PFSK-1 (cell line): ENCODE measurements around the gene LSS.

Experiments used
- POLR2AphosphoS5 ChIP-seq: IDR thresholded peaks from 2 replicates; pipeline ENCODE4 v1.6.1; 2012; ENCODE audit warnings: low read depth, mild to moderate bottlenecking, control low read depth, low read length, moderate library complexity
- SIN3A ChIP-seq: IDR thresholded peaks from 2 replicates; pipeline ENCODE4 v1.6.1; 2012; ENCODE audit warnings: mild to moderate bottlenecking, low read length, moderate library complexity, borderline replicate concordance; ENCODE audit not compliant: insufficient read depth
- TAF1 ChIP-seq: IDR thresholded peaks from 2 replicates; pipeline ENCODE4 v1.6.1; 2012; ENCODE audit warnings: low read length, control low read depth, borderline replicate concordance; ENCODE audit not compliant: insufficient read depth

DNA sequence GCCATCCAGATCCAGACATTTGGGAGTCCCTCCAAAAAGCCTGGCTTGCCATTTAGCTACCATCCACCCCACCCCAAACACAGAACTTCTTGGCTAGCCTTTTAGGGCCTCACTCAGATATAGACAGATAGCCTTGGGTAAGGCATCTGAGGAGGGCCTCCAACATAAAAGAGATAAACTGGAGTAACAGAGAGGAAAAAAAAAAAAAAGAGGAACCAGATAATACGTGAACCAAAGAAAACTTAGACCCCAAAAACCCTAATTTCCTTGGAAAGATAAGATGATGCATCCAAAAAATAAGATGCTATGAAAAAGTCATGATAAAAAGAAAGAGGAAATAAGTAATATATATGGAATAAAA lies 19.8 kb upstream of the LSS start:
- TF ChIP-seq POLR2AphosphoS5 (no peak), SIN3A (no peak), TAF1 (no peak)
